Liver (tissue), 9 donors: Measurements from ENCODE around the gene CCDC91. TPM values are rescaled to one million over a fixed set of nuclear protein-coding genes. Genes with fewer than 3 reads are reported as not detected.

Source experiments
- DNase-seq: peaks from one replicate; pipeline ENCODE4 v3.0.0-alpha.2; 2017; ENCODE audit warnings: low spot score
- H3K27ac ChIP-seq, 2 donors: one replicate each; pipeline ENCODE4 v1.7.0; 2013; ENCODE audit warnings: inconsistent platforms in 2 of 2, low read length in 2 of 2, control low read depth in 1 of 2, low read depth in 1 of 2, mild to moderate bottlenecking in 1 of 2
- H3K27me3 ChIP-seq, 4 donors: one replicate each; pipeline versions ENCODE4 v1.6.1 to v1.7.0; 2013; ENCODE audit warnings: low read length in 3 of 4, inconsistent platforms in 1 of 4, mild to moderate bottlenecking in 1 of 4, moderate library complexity in 1 of 4; ENCODE audit not compliant: control insufficient read depth in 4 of 4, insufficient read depth in 4 of 4
- H3K36me3 ChIP-seq, 4 donors: one replicate each; pipeline versions ENCODE4 v1.6.1 to v1.7.0; 2013; ENCODE audit warnings: low read length in 3 of 4, mild to moderate bottlenecking in 3 of 4, low read depth in 1 of 4, moderate library complexity in 1 of 4; ENCODE audit not compliant: control insufficient read depth in 4 of 4, insufficient read depth in 3 of 4
- H3K4me1 ChIP-seq, 4 donors: one replicate each; pipeline versions ENCODE4 v1.6.1 to v1.7.0; 2013; ENCODE audit warnings: low read length in 3 of 4, mild to moderate bottlenecking in 3 of 4, moderate library complexity in 1 of 4; ENCODE audit not compliant: control insufficient read depth in 4 of 4, insufficient read depth in 4 of 4
- H3K4me3 ChIP-seq, 3 donors: one replicate each; pipeline versions ENCODE4 v1.6.1 to v1.7.0; 2013; ENCODE audit warnings: low read length in 3 of 3, control low read depth in 1 of 3, low read depth in 1 of 3, mild to moderate bottlenecking in 1 of 3
- H3K9ac ChIP-seq, 2 donors: one replicate each; pipeline ENCODE4 v1.7.0; 2013; ENCODE audit warnings: low read length in 2 of 2, mild to moderate bottlenecking in 2 of 2, moderate library complexity in 2 of 2, control low read depth in 1 of 2, low read depth in 1 of 2
- H3K9me3 ChIP-seq, 4 donors: one replicate each; pipeline versions ENCODE4 v1.6.1 to v1.7.0; 2013; ENCODE audit warnings: low read length in 3 of 4; ENCODE audit not compliant: control insufficient read depth in 4 of 4
- ATF3 ChIP-seq: IDR thresholded peaks from 2 replicates; pipeline ENCODE4 v1.6.1; 2016; ENCODE audit warnings: antibody characterized with exemption
- EGR1 ChIP-seq, 2 donors: IDR thresholded peaks; 2 replicates each; pipeline ENCODE4 v1.6.1; 2016 to 2018; ENCODE audit warnings: antibody characterized with exemption in 2 of 2, low read depth in 2 of 2
- FOXA1 ChIP-seq: IDR thresholded peaks from 2 replicates; pipeline ENCODE4 v1.6.1; 2016; ENCODE audit warnings: antibody characterized with exemption
- FOXA2 ChIP-seq: IDR thresholded peaks from 2 replicates; pipeline ENCODE4 v1.6.1; 2016; ENCODE audit warnings: antibody characterized with exemption
- GABPA ChIP-seq, 2 donors: IDR thresholded peaks in 1 of 2; conservative IDR thresholded peaks in 1 of 2; 2 replicates each; pipeline ENCODE4 v1.6.1; 2016; ENCODE audit warnings: antibody characterized with exemption in 2 of 2, mild to moderate bottlenecking in 1 of 2, moderate library complexity in 1 of 2
- HNF4A ChIP-seq, 2 donors: conservative IDR thresholded peaks; 2 replicates each; pipeline ENCODE4 v1.6.1; 2016; ENCODE audit warnings: antibody characterized with exemption in 2 of 2, mild to moderate bottlenecking in 2 of 2
- HNF4G ChIP-seq: IDR thresholded peaks from 2 replicates; pipeline ENCODE4 v1.6.1; 2016; ENCODE audit warnings: antibody characterized with exemption
- JUND ChIP-seq, 2 donors: IDR thresholded peaks; 2 replicates each; pipeline ENCODE4 v1.6.1; 2016; ENCODE audit warnings: antibody characterized with exemption in 2 of 2
- MAX ChIP-seq: IDR thresholded peaks from 2 replicates; pipeline ENCODE4 v1.6.1; 2016; ENCODE audit warnings: antibody characterized with exemption
- NR2F2 ChIP-seq: IDR thresholded peaks from 2 replicates; pipeline ENCODE4 v1.6.1; 2016; ENCODE audit warnings: antibody characterized with exemption
- RAD21 ChIP-seq, 2 donors: IDR thresholded peaks; 2 replicates each; pipeline ENCODE4 v1.6.1; 2016; ENCODE audit warnings: antibody characterized with exemption in 2 of 2, mild to moderate bottlenecking in 2 of 2
- REST ChIP-seq: IDR thresholded peaks from 2 replicates; pipeline ENCODE4 v1.6.1; 2016; ENCODE audit warnings: antibody characterized with exemption, mild to moderate bottlenecking
- RXRA ChIP-seq, 2 donors: IDR thresholded peaks; 2 replicates each; pipeline ENCODE4 v1.6.1; 2017 to 2018; ENCODE audit warnings: antibody characterized with exemption in 2 of 2, mild to moderate bottlenecking in 1 of 2
- SP1 ChIP-seq: IDR thresholded peaks from 2 replicates; pipeline ENCODE4 v1.6.1; 2018; ENCODE audit warnings: antibody characterized with exemption, mild to moderate bottlenecking
- TAF1 ChIP-seq: conservative IDR thresholded peaks from 2 replicates; pipeline ENCODE4 v1.6.1; 2016; ENCODE audit warnings: antibody characterized with exemption, mild to moderate bottlenecking
- YY1 ChIP-seq: IDR thresholded peaks from 2 replicates; pipeline ENCODE4 v1.6.1; 2016; ENCODE audit warnings: antibody characterized with exemption, mild to moderate bottlenecking
- ZBTB33 ChIP-seq: IDR thresholded peaks from 2 replicates; pipeline ENCODE4 v1.6.1; 2016; ENCODE audit warnings: antibody characterized with exemption
- WGBS: extraction: QIAGEN DNeasy Blood & Tissue Kit; methylation state at CpG from one replicate; pipeline ENCODE4 v1.1.7; 2013; 5-methylcytosine and 5-hydroxymethylcytosine counted together
- polyA plus RNA-seq, 2 donors: library from polyadenylated mRNA; stranded (reverse) in 1 of 2; unstranded in 1 of 2; fragments of 200-250 nt in 1 of 2; fragments of >200 nt in 1 of 2; fragmentation: Nextera tagmentation in 1 of 2; extraction: Ambion mirVana in 1 of 2; gene quantifications; one replicate each; pipeline versions ENCODE4 v1.2.1 to v1.2.3, GENCODE V29; 2013 to 2015
- total RNA-seq, 2 donors: library from RNA; depleted of rRNA; stranded (reverse); fragments of >200 nt; gene quantifications; one replicate each; pipeline ENCODE4 v1.2.3, GENCODE V29; 2014
- TF ChIP-seq, protein P1 (sequence below): fragments of 150-350 bp; IDR thresholded peaks from 2 replicates; pipeline ENCODE4 v1.5.1; 2017; ENCODE audit warnings: improper control_type of control experiment, low read depth, low read length; ENCODE audit not compliant: missing input control
- donor health status: healthy.
- donor health status: healthy.
- donor health status: healthy.
- donor health status: healthy.
- donor health status: healthy.

CCDC91 gene
- total and polyA plus RNA-seq, 4 donors: 8.4 to 29.0 (median 15.1) TPM

GRCh38 chr12:28216016-28216415 lies 25.8 kb downstream of the CCDC91 start:
- WGBS: 89% methylated on average over 2 of the region's 2 CpGs
- no peak overlapping the region for H3K27ac ChIP-seq
- TF ChIP-seq FOXA2 (no peak), RXRA (IDR thresholded peaks at IDR 0.05) (no peak), ZBTB33 (no peak), REST (no peak), TAF1 (no peak), HNF4G (no peak), SP1 (no peak), GABPA (IDR thresholded peaks at IDR 0.05 in 1 of 2, conservative IDR thresholded peaks at IDR 0.05 in 1 of 2) (no peak), NR2F2 (no peak), JUND (IDR thresholded peaks at IDR 0.05) (no peak), MAX (no peak), ATF3 (no peak), EGR1 (IDR thresholded peaks at IDR 0.05; ENCODE audit: low read depth in 2 of 2) (no peak)
- H3K9me3 ChIP-seq: peaks cover 0 to 1% (median 0%) of the 10 kb centered on the region in 4 donors
- H3K27me3 ChIP-seq: no peaks in the 10 kb centered on the region
- H3K36me3 ChIP-seq: peaks cover 0 to 2% (median 0%) of the 10 kb centered on the region in 4 donors
- DNase-seq: no peak
- peaks cover 0 to 9% (median 0%) of the 10 kb centered on the region in 4 donors for H3K4me1 ChIP-seq
- H3K9ac ChIP-seq: no peak overlapping the region
- no peak overlapping the region for H3K4me3 ChIP-seq

DNA sequence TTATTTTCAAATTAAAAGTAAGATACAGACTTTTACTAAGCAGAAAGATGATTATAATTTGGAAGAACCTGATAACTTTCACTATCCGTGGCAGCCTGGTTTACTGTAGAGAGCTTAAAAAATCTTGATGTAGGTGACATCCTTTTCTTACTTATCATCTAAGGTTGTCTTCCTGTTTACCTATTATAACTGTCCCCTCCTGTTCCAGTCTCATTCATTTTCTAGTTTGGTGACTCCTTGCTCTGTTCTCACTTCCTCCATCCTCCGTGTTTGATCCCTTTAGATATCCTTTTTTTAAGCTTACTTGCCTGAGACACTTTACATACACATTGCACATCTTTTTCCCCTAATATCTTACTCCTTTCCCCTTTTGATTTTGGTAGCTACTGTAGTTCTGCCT lies 27.5 kb downstream of the CCDC91 start:
- H3K27me3 ChIP-seq: no peaks in the 10 kb centered on the region
- H3K27ac ChIP-seq: no peak overlapping the region
- no peak for DNase-seq
- H3K9ac ChIP-seq: no peak overlapping the region
- H3K9me3 ChIP-seq: peaks cover 0 to 1% (median 0%) of the 10 kb centered on the region in 4 donors
- TF ChIP-seq RXRA (IDR thresholded peaks at IDR 0.05): no peak
- TF ChIP-seq FOXA2: no peak
- TF ChIP-seq NR2F2: no peak
- TF ChIP-seq JUND (IDR thresholded peaks at IDR 0.05): no peak
- no peak for TF ChIP-seq RAD21 (IDR thresholded peaks at IDR 0.05)
- TF ChIP-seq TAF1: no peak
- no peak for TF ChIP-seq YY1
- TF ChIP-seq HNF4A (conservative IDR thresholded peaks at IDR 0.05): no peak
- TF ChIP-seq ZBTB33: no peak
- no peak for TF ChIP-seq FOXA1
- no peak for TF ChIP-seq EGR1 (IDR thresholded peaks at IDR 0.05; ENCODE audit: low read depth in 2 of 2)
- no peak for TF ChIP-seq GABPA (IDR thresholded peaks at IDR 0.05 in 1 of 2, conservative IDR thresholded peaks at IDR 0.05 in 1 of 2)
- no peak for TF ChIP-seq ATF3
- TF ChIP-seq, protein P1, sequence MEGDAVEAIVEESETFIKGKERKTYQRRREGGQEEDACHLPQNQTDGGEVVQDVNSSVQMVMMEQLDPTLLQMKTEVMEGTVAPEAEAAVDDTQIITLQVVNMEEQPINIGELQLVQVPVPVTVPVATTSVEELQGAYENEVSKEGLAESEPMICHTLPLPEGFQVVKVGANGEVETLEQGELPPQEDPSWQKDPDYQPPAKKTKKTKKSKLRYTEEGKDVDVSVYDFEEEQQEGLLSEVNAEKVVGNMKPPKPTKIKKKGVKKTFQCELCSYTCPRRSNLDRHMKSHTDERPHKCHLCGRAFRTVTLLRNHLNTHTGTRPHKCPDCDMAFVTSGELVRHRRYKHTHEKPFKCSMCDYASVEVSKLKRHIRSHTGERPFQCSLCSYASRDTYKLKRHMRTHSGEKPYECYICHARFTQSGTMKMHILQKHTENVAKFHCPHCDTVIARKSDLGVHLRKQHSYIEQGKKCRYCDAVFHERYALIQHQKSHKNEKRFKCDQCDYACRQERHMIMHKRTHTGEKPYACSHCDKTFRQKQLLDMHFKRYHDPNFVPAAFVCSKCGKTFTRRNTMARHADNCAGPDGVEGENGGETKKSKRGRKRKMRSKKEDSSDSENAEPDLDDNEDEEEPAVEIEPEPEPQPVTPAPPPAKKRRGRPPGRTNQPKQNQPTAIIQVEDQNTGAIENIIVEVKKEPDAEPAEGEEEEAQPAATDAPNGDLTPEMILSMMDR: no peak
- H3K4me3 ChIP-seq: no peak overlapping the region
- 87% methylated on average over 2 of the region's 2 CpGs for WGBS
- H3K36me3 ChIP-seq: peaks cover 0 to 1% (median 0%) of the 10 kb centered on the region in 4 donors
- H3K4me1 ChIP-seq: peaks cover 0 to 2% (median 0%) of the 10 kb centered on the region in 4 donors
